KMS-11 (cell line): ENCODE data around the gene RNASE3.
"Not testable (repeated sequence)": the region's sequence is repeated elsewhere in the genome, so short reads cannot be mapped to it uniquely, and the experiment has no call there.

Experiments
- H2AFZ ChIP-seq: fragments of 200-600 bp; sonication (generic); 2 replicates; pipeline ENCODE4 v1.6.1; 2016; ENCODE audit warnings: antibody characterized with exemption, mixed run types, low read depth
- H3K27ac ChIP-seq: fragments of 200-600 bp; sonication (generic); 2 replicates; pipeline ENCODE4 v1.6.1; 2016; ENCODE audit warnings: mild to moderate bottlenecking, mixed run types
- H3K27me3 ChIP-seq: fragments of 200-600 bp; sonication (generic); 2 replicates; pipeline ENCODE4 v1.6.1; 2017; ENCODE audit warnings: mild to moderate bottlenecking, low read depth, mixed run types, moderate library complexity; ENCODE audit not compliant: insufficient read depth
- H3K36me3 ChIP-seq: fragments of 200-600 bp; sonication (generic); 2 replicates; pipeline ENCODE4 v1.6.1; 2017; ENCODE audit warnings: mild to moderate bottlenecking, mixed run types; ENCODE audit not compliant: insufficient read depth
- H3K4me1 ChIP-seq: fragments of 200-600 bp; sonication (generic); 2 replicates; pipeline ENCODE4 v1.6.1; 2016; ENCODE audit warnings: mild to moderate bottlenecking, low read depth, mixed run types; ENCODE audit not compliant: poor library complexity, severe bottlenecking
- H3K4me2 ChIP-seq: fragments of 200-600 bp; sonication (generic); 2 replicates; pipeline ENCODE4 v1.7.0; 2016; ENCODE audit warnings: mild to moderate bottlenecking, mixed run types
- H3K4me3 ChIP-seq: fragments of 200-600 bp; sonication (generic); IDR thresholded peaks from 2 replicates; pipeline ENCODE4 v1.6.1; 2017; ENCODE audit warnings: low read depth, low read length, mixed read lengths; ENCODE audit not compliant: insufficient read depth
- H3K79me2 ChIP-seq: fragments of 200-600 bp; sonication (generic); 2 replicates; pipeline ENCODE4 v1.6.1; 2016; ENCODE audit warnings: low read depth, mixed run types; ENCODE audit not compliant: insufficient read depth
- H3K9ac ChIP-seq: fragments of 200-600 bp; sonication (generic); 2 replicates; pipeline ENCODE4 v1.6.1; 2016; ENCODE audit warnings: mild to moderate bottlenecking, mixed run types
- H4K20me1 ChIP-seq: fragments of 200-600 bp; sonication (generic); 2 replicates; pipeline ENCODE4 v1.6.1; 2016; ENCODE audit warnings: mild to moderate bottlenecking, mixed run types; ENCODE audit not compliant: insufficient read depth
- CTCF ChIP-seq: fragments of 200-600 bp; sonication (generic); conservative IDR thresholded peaks from 2 replicates; pipeline ENCODE4 v1.6.1; 2017; ENCODE audit warnings: low read depth, mild to moderate bottlenecking, antibody characterized with exemption, low read length, moderate library complexity, mixed read lengths

The RNASE3 gene

GRCh38 chr14:20895322-20895721 is 4.1 kb downstream of the RNASE3 start:
- H3K9ac ChIP-seq, H4K20me1 ChIP-seq, H3K27ac ChIP-seq, H3K79me2 ChIP-seq, H3K4me1 ChIP-seq, H2AFZ ChIP-seq, H3K27me3 ChIP-seq, H3K4me2 ChIP-seq, H3K4me3 ChIP-seq, H3K36me3 ChIP-seq: not testable (repeated sequence)

- Histone ChIP-seq H3K9ac (no peak overlapping the region), H3K79me2 (no peaks in the 10 kb centered on the region), H3K4me2 (no peak overlapping the region), H3K4me3 (no peak overlapping the region), H3K4me1 (no peaks in the 10 kb centered on the region), H3K27ac (no peak overlapping the region), H3K27me3 (no peaks in the 10 kb centered on the region), H3K36me3 (no peaks in the 10 kb centered on the region), H2AFZ (no peak overlapping the region), H4K20me1 (no peaks in the 10 kb centered on the region)
- no peak for TF ChIP-seq CTCF
Measured at GRCh38 chr14:20904393-20905029, 13.3 kb downstream of the RNASE3 start.

GRCh38 chr14:20905676-20906075 is 14.5 kb downstream of the RNASE3 start:
- Histone ChIP-seq H2AFZ (no peak overlapping the region), H3K4me1 (no peaks in the 10 kb centered on the region), H3K27ac (no peak overlapping the region), H4K20me1 (no peaks in the 10 kb centered on the region), H3K4me2 (no peak overlapping the region), H3K36me3 (no peaks in the 10 kb centered on the region), H3K27me3 (no peaks in the 10 kb centered on the region), H3K9ac (no peak overlapping the region), H3K4me3 (no peak overlapping the region), H3K79me2 (no peaks in the 10 kb centered on the region)
- no peak for TF ChIP-seq CTCF

- H3K36me3 ChIP-seq = no peaks in the 10 kb centered on the region
- no peaks in the 10 kb centered on the region for H4K20me1 ChIP-seq
- no peak overlapping the region for H2AFZ ChIP-seq
- H3K27ac ChIP-seq = no peak overlapping the region
- no peak for TF ChIP-seq CTCF
- no peak overlapping the region for H3K4me2 ChIP-seq
- H3K79me2 ChIP-seq = no peaks in the 10 kb centered on the region
- no peak overlapping the region for H3K4me3 ChIP-seq
- no peak overlapping the region for H3K9ac ChIP-seq
- H3K27me3 ChIP-seq = no peaks in the 10 kb centered on the region
- no peaks in the 10 kb centered on the region for H3K4me1 ChIP-seq
Measured at GRCh38 chr14:20907214-20907613, 16.0 kb downstream of the RNASE3 start.

- not testable (repeated sequence) for H3K36me3 ChIP-seq, H3K4me1 ChIP-seq, H4K20me1 ChIP-seq, H3K79me2 ChIP-seq, H3K9ac ChIP-seq, H2AFZ ChIP-seq, H3K27ac ChIP-seq, H3K4me2 ChIP-seq, H3K4me3 ChIP-seq, H3K27me3 ChIP-seq
Measured at GRCh38 chr14:20910822-20911221, 19.6 kb downstream of the RNASE3 start.

- not testable (repeated sequence) for H3K27ac ChIP-seq, H3K27me3 ChIP-seq, H3K36me3 ChIP-seq, H3K4me2 ChIP-seq, H3K4me1 ChIP-seq, H3K79me2 ChIP-seq, H3K4me3 ChIP-seq, H3K9ac ChIP-seq, H2AFZ ChIP-seq, H4K20me1 ChIP-seq
Measured at GRCh38 chr14:20919038-20919756, 28.0 kb downstream of the RNASE3 start.

- H3K79me2 ChIP-seq = not testable (repeated sequence)
Measured at GRCh38 chr14:20923766-20924297, 32.6 kb downstream of the RNASE3 start.

More at GRCh38 chr14:20923766-20924297, 32.6 kb downstream of the RNASE3 start:
- H3K27me3 ChIP-seq, H3K36me3 ChIP-seq, H3K4me2 ChIP-seq, H3K27ac ChIP-seq, H4K20me1 ChIP-seq, H2AFZ ChIP-seq, H3K9ac ChIP-seq, H3K4me1 ChIP-seq, H3K4me3 ChIP-seq: not testable (repeated sequence)
